GM21825 (cell line): Measurements from ENCODE around the gene RNF182.
A peak's percentile ranks its signal among the peaks of the same experiment; 100 is the strongest.
"Not testable (repeated sequence)": the region's sequence is repeated elsewhere in the genome, so short reads cannot be mapped to it uniquely, and the experiment has no call there.

Source experiments
- ATAC-seq: cut with Tn5 transposase; IDR thresholded peaks from one replicate; pipeline ENCODE4 v1.9.1; 2021; ENCODE audit warnings: mild to moderate bottlenecking, moderate library complexity; ENCODE audit not compliant: unreplicated experiment

RNF182 gene

DNA sequence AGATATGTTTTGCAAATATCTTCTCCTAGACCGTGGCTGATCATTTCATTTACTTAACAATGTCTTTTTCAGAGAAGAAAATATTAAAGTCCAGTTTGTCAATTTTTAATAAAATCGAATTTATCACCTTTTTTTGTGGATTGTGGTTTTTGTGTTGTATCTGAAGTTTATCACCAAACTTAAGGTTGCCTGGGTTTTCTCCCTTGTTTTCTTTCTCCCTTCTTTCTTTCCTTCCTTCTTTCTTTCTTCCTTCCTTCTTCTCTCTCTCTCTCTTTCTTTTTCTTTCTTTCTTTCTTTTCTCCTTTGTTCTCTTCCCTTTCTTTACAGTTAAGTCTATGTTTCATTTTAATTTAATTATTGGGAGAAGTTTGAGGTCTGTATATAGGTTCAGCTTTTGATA lies 68.7 kb downstream of the RNF182 start:
- ATAC-seq: no peak

GRCh38 chr6:13998356-13998755 lies 73.6 kb downstream of the RNF182 start:
- ATAC-seq: no peak

DNA sequence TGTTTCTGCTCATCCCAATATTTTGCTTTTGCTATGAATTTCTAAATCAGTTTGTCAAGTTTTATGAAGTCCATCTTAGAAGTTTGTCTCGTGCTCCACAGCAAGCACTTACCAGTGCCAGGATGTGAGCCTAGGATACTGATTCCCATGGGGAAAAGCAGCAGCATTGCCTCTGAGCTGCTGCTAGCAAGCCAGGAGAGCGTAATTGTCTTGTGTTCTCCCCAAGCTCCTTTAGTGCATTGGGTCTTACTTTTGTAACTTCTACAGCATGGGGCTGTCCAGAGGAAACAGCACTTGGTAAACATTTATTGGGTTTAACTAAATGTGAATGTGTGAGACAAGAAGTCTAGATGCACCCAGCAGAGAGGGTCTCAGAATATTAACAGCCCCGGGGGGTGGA lies 76.1 kb downstream of the RNF182 start:
- ATAC-seq: no peak

- ATAC-seq: no peak
These were observed 76.7 kb downstream of the RNF182 start for GRCh38 chr6:14001329-14002012.

DNA sequence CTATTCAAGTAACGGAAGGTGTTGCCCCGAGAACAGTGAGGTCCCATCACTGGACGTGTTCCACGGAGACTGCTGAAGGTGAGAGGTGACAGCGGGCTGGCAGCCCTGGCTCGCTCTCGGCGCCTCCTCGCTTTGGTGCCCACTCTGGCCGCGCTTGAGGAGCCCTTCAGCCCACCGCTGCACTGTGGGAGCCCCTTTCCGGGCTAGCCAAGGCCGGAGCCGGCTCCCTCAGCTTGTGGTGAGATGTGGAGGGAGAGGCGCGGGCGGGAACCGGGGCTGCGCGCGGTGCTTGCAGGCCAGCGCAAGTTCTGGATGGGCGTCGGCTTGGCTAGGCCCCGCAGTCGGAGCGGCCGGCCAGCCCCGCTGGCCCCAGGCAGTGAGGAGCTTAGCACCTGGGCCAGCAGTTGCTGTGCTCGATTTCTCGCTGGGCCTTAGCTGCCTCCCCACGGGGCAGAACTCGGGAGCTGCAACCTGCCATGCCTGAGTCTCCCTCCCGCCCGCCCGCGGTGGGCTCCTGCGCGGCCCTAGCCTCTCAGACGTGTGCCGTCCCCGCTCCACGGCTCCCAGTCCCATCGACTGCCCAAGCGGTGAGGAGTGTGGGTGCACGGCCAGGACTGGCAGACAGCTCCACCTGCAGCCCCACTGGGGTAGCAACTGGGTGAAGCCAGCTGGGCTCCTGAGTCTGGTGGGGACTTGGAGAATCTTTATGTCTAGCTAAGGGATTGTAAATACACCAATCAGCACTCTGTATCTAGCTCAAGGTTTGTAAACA lies 77.6 kb downstream of the RNF182 start:
- no peak for ATAC-seq

- ATAC-seq: no peak
These were observed 79.5 kb downstream of the RNF182 start for GRCh38 chr6:14004258-14004657.

GRCh38 chr6:14008809-14009208 lies 84.1 kb downstream of the RNF182 start:
- ATAC-seq: no peak

GRCh38 chr6:14009431-14009830 lies 84.7 kb downstream of the RNF182 start:
- no peak for ATAC-seq

DNA sequence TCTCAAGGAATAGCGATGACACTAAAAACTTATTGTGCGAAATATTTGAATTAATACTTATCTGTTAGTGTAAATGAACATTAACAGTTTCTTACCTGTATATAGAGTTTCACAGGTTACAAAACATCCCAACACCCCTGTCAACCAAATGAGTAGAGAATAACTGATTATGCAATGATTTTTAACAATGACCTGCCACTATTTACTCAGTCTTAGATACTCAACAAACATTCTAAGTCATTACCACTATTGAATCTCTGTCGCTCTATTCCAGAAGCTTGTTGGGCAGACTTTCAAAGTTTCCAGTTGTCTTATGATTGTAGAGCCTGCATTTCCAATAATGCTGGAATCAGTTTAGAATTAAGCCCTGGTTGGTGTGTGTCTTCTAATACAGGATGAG lies 85.5 kb downstream of the RNF182 start:
- no peak for ATAC-seq

GRCh38 chr6:14012313-14013030 lies 87.7 kb downstream of the RNF182 start:
- no peak for ATAC-seq

- no peak for ATAC-seq
These were observed 91.2 kb downstream of the RNF182 start for GRCh38 chr6:14015964-14016363.

- ATAC-seq: no peak
These were observed 91.7 kb downstream of the RNF182 start for GRCh38 chr6:14016432-14016831.

DNA sequence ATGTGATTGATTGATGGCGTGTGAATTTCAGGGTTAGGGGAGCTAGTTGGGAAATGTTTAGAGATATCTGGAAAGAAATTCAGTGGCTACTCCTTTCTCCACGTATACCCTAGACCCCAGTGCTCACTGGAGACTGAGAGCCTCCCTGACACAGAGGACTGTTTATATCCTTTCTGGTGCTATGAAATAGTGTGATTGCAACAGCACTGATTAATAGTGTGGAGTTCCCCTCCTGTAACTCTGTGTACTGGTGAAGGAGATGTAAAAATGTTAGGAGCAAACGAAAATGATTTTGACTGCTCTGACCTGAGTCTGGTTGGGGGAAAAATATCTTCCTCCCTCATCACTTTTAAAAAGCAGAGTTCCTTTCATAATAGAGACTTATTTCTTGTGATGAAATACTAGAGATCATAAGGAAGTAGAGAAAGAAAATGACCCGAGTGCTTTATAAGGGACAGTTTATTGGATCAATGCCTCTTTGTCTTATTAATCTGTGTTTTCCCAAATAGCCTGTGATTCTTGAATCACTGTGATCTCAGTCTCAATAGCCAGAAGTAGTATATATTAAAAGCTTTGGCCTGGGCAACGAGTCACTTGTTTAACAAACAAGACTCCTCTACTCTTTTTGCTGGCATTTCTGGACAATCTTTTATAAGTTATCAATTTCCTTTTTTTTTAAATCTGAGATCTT lies 92.3 kb downstream of the RNF182 start:
- no peak for ATAC-seq

- ATAC-seq: no peak
These were observed 93.1 kb downstream of the RNF182 start for GRCh38 chr6:14017626-14018475.

- ATAC-seq: not testable (repeated sequence)
These were observed 93.8 kb downstream of the RNF182 start for GRCh38 chr6:14018559-14018958.

DNA sequence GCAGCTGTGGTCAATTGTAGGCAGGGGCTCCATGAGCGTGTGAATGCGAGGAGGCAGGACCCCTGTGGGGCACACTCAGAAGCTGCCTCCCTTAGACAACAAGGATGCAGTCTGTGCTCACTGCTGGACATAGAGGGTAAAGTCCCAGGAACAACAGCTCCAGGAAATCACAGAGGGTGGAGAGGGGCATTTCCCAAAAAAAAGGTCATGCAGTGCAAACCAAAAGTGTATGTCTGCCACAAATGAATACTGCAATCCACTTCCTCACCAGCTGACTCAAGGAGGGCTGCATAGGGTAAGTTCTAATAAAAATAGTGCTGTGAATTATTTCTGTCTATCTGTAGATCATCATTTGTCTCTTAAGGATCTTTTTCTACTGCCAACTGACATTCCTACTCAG lies 95.8 kb downstream of the RNF182 start:
- ATAC-seq: no peak

GRCh38 chr6:14021449-14021848 lies 96.7 kb downstream of the RNF182 start:
- ATAC-seq: no peak

DNA sequence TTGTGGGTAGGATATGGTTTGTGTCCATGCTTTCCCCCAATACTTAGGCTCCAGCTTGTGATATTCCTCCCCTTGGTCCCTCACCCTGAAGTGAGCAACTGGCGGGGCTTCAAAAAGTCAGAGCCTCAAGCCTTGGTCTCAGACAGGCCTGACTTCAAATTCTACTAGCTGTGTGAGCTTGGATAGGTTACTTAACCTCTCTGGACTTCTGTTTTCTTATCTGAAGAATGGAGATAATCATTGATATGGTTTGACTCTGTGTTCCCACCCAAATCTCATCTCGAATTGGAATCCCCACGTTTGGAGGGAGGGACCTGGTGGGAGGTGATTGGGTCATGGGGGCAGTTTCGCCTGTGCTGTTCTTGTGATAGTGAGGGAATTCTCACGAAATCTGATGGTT lies 97.9 kb downstream of the RNF182 start:
- ATAC-seq: no peak

DNA sequence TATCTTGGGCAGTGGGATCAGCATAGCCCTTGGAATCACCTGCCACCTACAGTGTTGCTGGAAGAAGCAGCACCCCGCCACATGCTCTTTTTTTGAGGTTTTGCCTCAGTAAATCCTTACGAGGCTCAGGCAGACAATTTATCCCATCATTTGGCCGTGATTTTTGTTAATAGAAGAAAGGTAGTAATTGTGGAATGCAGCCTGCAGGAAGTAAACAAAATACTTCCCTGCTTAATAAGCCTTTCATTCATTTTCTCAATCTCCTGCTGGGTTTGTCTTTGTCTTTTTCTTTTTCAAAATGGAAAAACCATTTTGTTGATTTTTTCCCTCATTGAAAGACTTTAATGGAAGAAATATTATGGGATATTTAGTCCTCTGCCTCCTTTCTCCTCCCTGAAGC lies 99.1 kb downstream of the RNF182 start:
- ATAC-seq: no peak

DNA sequence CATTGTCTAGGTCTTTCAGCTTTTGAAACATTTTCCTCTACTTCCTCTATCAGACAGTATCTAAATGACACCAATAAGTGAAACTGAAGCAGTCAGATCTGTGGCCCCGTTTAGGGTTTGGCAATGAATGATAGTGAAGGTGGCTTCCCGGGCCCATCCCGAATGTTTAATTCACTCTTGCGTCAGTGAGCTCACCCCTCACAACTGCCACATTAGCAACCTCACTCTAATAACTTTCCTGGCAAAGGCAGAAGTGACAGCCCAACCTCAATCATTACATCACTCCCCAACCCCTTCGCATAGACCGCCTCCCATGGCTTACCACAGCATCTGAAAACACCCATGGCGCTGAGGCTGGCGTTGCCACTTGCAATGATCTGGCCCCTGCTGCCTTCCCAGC lies 100.4 kb downstream of the RNF182 start:
- ATAC-seq: peak; percentile 60
